ENCODE results near the gene TPM4. TPM values are rescaled to one million over a fixed set of nuclear protein-coding genes. Genes with fewer than 3 reads are reported as not detected.

The TPM4 gene
- total and polyA plus RNA-seq, 2 of the 13 experiments (the other 11 are each of a cell fraction or from before 2014, with no cell fraction given), result 180 to 188 TPM

DNA sequence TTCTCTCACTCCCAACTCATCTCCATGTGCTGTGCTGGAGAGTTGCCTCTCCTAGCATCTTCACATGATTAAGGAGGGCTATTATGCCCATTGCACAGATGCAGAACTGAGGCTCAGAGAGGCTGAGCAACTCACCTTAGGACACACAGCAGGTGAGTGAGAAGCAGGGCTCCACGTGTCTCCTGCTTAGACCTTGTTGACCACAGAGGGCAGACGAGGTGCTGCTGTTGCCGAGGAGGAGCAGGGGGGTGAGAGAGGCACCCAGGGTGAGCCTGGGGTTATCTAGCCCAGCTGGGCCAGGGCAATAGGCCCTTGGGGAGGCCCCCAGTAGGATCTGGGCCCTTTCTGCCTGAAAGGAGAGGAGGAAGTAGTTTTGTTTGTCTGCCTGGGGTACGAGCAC is 64.7 kb downstream of the TPM4 start:
- Histone ChIP-seq H3K79me2 (ENCODE audit: insufficient read depth, low read length) (no peaks in the 10 kb centered on the region), H3K27ac (ENCODE audit: extremely low read length, insufficient read depth, low read length) (no peak overlapping the region), H3K4me1 (ENCODE audit: insufficient read depth, low read length) (peaks cover 33% of the 10 kb centered on the region), H3K36me3 (replicated peaks in 1 of 2; ENCODE audit: control insufficient read depth in 1 of 2, insufficient read depth in 2 of 2, low read length in 2 of 2) (no peaks in the 10 kb centered on the region), H3K27me3 (ENCODE audit: control insufficient read depth in 1 of 2, insufficient read depth in 2 of 2, low read length in 2 of 2) (no peaks in the 10 kb centered on the region), H3K9ac (ENCODE audit: insufficient read depth, low read depth, low read length) (no peak overlapping the region; the same call in 1 of the 2 replicates), H3K4me3 (replicated peaks in 1 of 3; ENCODE audit: insufficient read depth in 1 of 3, low read depth in 2 of 3, low read length in 3 of 3) (no peak overlapping the region), H3K9me3 (ENCODE audit: low read length) (no peaks in the 10 kb centered on the region), H3K4me2 (ENCODE audit: low read depth, low read length) (no peak overlapping the region; the same call in 1 of the 2 replicates), H2AFZ (ENCODE audit: low read length) (no peak overlapping the region), H4K20me1 (ENCODE audit: insufficient read depth, low read length) (no peaks in the 10 kb centered on the region)
- no peak for DNase-seq (ENCODE audit: low spot score)
- CTCF ChIA-PET (ENCODE audit: low intra/inter-chr PET ratio, low total read pairs), result no interaction called here
- FAIRE-seq, result no peak
- peak; percentile 46 for ATAC-seq
- BruUV-seq (replicated peaks), result no TSS peak
- POLR2A ChIA-PET, result no interaction called here
- intact Hi-C loops (cut with micrococcal nuclease; ENCODE audit: unreplicated experiment) (no loop called here), in situ Hi-C loops (cut with HindIII; ENCODE audit: extremely low pct_ligation_motif_present, low pct_unique_long_range_greater_than_20kb) (no loop called here)
- 0% methylated on average over 4 of the region's 4 CpGs for WGBS (ENCODE audit: low lambda C conversion rate)
- TF ChIP-seq ZNF879 (CRISPR knock-in tag; IDR thresholded peaks at IDR 0.05) (no peak), RAD51 (IDR thresholded peaks at IDR 0.05; ENCODE audit: borderline replicate concordance) (no peak), ZNF768 (CRISPR knock-in tag; IDR thresholded peaks at IDR 0.05) (peak; percentile 100), SIX4 (CRISPR knock-in tag; IDR thresholded peaks at IDR 0.05) (no peak), HNRNPL (IDR thresholded peaks at IDR 0.05; ENCODE audit: low read depth, low read length) (no peak), ZBTB7A (CRISPR knock-in tag; IDR thresholded peaks at IDR 0.05) (no peak), TOPORS (CRISPR knock-in tag; IDR thresholded peaks at IDR 0.05) (no peak), GPN1 (CRISPR knock-in tag; IDR thresholded peaks at IDR 0.05; ENCODE audit: borderline replicate concordance) (no peak), ZNF775 (CRISPR knock-in tag; IDR thresholded peaks at IDR 0.05; ENCODE audit: borderline replicate concordance) (no peak), RAD21 (CRISPR knock-in tag; IDR thresholded peaks at IDR 0.05) (0 out of 2 replicates have a peak, but pooled peaks have one; percentile 18), RXRA (CRISPR knock-in tag; IDR thresholded peaks at IDR 0.05) (0 out of 2 replicates have a peak, but pooled peaks have one; percentile 17), ZNF710 (CRISPR knock-in tag; IDR thresholded peaks at IDR 0.05; ENCODE audit: borderline replicate concordance) (no peak), ZGPAT (CRISPR knock-in tag; IDR thresholded peaks at IDR 0.05) (no peak), TP53 (CRISPR knock-in tag; conservative IDR thresholded peaks at IDR 0.05) (no peak), ZNF230 (CRISPR knock-in tag; IDR thresholded peaks at IDR 0.05) (no peak), ZNF547 (CRISPR knock-in tag; IDR thresholded peaks at IDR 0.05) (no peak), ZFP37 (CRISPR knock-in tag; IDR thresholded peaks at IDR 0.05; ENCODE audit: borderline replicate concordance) (no peak), ZNF567 (CRISPR knock-in tag; IDR thresholded peaks at IDR 0.05; ENCODE audit: borderline replicate concordance) (no peak), ZFAT (CRISPR knock-in tag; conservative IDR thresholded peaks at IDR 0.05) (no peak), MED13 (CRISPR knock-in tag; IDR thresholded peaks at IDR 0.05) (no peak)
- TF ChIP-seq, protein P1, sequence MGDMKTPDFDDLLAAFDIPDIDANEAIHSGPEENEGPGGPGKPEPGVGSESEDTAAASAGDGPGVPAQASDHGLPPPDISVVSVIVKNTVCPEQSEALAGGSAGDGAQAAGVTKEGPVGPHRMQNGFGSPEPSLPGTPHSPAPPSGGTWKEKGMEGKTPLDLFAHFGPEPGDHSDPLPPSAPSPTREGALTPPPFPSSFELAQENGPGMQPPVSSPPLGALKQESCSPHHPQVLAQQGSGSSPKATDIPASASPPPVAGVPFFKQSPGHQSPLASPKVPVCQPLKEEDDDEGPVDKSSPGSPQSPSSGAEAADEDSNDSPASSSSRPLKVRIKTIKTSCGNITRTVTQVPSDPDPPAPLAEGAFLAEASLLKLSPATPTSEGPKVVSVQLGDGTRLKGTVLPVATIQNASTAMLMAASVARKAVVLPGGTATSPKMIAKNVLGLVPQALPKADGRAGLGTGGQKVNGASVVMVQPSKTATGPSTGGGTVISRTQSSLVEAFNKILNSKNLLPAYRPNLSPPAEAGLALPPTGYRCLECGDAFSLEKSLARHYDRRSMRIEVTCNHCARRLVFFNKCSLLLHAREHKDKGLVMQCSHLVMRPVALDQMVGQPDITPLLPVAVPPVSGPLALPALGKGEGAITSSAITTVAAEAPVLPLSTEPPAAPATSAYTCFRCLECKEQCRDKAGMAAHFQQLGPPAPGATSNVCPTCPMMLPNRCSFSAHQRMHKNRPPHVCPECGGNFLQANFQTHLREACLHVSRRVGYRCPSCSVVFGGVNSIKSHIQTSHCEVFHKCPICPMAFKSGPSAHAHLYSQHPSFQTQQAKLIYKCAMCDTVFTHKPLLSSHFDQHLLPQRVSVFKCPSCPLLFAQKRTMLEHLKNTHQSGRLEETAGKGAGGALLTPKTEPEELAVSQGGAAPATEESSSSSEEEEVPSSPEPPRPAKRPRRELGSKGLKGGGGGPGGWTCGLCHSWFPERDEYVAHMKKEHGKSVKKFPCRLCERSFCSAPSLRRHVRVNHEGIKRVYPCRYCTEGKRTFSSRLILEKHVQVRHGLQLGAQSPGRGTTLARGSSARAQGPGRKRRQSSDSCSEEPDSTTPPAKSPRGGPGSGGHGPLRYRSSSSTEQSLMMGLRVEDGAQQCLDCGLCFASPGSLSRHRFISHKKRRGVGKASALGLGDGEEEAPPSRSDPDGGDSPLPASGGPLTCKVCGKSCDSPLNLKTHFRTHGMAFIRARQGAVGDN (CRISPR knock-in tag; IDR thresholded peaks at IDR 0.05), result peak; percentile 55

Measured in HepG2 (cell line).